HG02610 (cell line): ENCODE results near the gene POLG.

Source experiments
- ATAC-seq: cut with Tn5 transposase; IDR thresholded peaks from one replicate; pipeline ENCODE4 v1.9.1; 2021; ENCODE audit warnings: mild to moderate bottlenecking, moderate library complexity; ENCODE audit not compliant: unreplicated experiment

Gene POLG

DNA sequence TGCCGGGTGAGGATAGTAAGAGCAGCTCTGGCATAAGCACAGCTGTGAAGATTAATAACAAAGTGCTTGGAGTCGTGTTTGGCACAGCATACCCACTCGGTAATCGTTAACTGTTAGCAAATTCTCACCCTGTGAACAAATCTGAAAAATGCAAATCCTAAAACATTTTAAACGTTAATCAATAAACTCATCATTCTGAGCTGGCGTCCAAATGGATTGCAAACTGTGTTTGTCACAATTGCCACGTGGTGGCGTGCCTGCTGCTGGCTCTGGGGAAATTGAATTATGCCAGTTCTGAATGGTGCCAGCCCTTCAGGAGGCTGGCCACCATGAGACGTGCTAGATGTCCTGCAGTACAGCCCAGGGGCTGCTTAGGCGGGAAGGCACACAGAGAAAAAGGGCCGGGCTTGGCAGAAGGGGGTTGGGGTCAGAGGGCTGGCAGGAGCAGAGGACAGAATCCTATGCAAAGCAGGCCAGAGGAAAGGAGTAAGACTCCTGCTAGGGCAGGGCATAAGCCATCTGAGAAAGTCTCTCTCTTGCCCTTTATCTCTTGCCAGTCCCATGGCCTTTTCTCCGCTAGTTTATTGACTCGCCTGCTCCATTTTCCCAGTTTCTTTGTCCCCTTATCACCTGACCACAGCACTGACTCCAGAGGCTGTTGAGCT, 22.1 kb upstream of the POLG start:
- ATAC-seq: no peak

- ATAC-seq: no peak
These were observed 19.4 kb upstream of the POLG start for GRCh38 chr15:89353991-89354390.

GRCh38 chr15:89352476-89352875, 17.9 kb upstream of the POLG start:
- no peak for ATAC-seq

DNA sequence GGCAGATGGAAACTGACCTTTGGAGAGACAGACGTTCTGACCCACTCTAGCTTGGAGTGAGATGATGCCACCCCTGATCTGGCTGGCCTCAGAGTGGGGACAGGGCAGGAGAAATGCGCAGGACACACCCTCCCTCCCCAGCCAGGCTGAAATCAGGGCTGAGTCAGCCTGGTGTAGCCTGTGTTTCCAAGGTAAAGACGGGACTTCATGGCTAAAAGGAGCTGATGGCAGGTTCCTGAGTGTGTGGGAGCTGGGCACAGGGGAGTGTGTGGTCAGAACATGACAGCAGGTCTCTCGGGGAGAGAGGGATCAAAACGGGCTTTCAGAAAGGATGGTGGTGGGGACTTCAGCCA, 14.6 kb upstream of the POLG start:
- ATAC-seq: no peak

DNA sequence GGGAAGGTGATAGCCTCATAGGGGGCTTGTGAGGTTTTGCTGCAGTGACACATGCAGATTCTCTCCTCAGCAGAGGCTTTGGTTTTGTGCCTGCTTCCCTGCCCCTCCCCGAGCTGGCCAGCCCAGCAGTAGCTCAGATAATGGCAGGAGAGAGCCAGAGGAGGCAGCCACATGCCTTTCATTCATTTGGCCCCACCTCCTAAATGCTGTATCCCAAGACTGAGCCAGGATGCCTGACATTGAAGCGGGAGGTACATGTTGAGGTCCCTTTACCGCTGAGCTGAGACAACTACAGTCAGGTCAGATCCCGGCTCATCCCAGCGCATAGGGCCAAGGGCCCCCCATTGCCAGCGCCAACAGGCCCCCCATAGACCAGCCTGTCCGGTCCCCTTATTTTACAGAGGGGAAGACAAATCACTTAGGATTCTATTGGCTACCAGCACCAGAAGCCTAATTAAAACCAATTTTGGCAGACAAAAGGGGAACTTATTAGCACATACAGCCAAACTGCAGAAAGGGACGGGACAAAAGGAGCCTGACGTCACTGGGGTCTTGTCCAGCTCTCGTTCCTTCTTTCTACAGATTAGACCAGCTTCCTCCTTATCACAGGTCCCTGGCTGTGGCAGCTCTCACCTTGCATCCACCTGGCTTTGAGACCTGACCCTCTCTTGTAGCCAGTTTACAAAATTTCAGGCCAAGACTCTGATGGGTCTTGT, 12.1 kb upstream of the POLG start:
- no peak for ATAC-seq

DNA sequence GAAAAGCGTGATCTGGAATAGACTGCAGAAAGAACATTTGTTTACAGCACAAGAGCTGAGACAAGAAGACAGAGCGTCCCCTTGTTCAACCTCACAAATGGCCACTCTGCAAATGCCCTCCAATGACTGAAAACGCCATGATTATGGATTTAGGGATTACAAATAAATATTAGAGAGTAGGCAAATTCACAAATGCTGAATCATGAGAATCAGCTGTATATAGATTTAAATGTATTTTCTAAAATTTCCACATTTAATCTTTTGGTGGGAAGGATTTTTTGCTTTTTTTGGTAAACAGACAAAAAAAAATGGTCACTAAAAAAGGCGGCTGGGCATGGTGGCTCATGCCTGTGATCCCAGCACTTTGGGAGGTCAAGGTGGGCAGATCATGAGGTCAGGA, 10.6 kb upstream of the POLG start:
- ATAC-seq: no peak

DNA sequence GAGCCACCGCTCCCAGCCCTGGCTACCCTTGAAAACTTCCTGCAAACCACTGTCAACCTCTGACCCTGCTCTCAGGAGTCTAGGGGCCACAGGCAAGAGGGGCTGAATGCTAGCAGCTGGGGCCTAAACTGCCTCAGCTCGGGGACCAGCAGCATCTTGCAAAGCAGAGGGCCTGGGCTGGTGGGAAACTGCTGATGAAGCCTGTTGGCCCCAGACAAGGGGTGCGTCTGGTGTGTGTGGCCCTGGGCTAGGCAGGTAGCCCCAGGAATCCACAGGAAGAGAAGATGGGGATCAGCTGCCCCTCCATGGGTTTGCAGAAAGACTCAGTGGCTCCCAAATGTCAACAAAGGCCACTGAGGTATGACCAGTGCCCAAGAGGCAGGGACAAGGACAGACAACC, 8.2 kb upstream of the POLG start:
- ATAC-seq: no peak

- ATAC-seq: no peak
These were observed 6.8 kb upstream of the POLG start for GRCh38 chr15:89341316-89342005.

GRCh38 chr15:89340573-89340972, 5.9 kb upstream of the POLG start:
- no peak for ATAC-seq

GRCh38 chr15:89338036-89338435, 3.4 kb upstream of the POLG start:
- ATAC-seq: no peak

DNA sequence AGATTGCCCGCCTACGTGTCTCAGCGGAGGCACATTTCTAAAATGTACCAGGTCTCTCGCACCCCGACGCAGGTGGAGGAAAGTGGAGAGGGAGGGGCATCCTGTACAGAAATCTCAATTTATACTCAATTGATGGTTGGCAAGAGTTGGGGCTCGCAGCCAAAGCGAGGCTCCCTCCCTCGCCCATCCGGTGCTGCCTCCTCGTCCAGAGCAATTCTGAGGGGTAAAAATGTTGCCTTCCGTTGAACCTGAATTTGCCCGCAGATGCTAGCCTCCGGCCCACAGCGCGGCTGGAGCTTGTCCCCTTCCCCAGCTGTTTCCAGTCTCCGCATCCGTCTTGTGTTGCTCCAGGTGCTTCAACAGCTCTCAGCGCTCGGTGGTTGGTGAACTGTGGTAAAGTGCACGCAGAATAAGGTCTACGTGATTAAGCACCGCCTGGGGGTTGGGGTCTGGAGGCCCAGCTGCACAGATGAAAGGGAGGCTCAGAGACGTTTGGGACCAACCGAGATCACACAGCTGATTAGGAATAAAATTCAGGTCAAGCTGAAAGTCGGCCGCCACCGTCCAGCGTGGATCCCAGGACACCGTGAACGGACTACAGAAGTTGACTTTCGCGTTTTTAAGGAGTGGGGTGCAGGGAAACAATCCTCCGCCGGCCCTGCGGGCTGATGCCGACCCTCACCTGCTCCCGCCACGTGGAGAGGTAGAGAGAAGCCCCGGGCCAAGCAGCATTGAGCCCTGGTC, 846 bp upstream of the POLG start:
- peak; percentile 1 for ATAC-seq

GRCh38 chr15:89333959-89334509, 590 bp downstream of the POLG start:
- ATAC-seq: no peak

DNA sequence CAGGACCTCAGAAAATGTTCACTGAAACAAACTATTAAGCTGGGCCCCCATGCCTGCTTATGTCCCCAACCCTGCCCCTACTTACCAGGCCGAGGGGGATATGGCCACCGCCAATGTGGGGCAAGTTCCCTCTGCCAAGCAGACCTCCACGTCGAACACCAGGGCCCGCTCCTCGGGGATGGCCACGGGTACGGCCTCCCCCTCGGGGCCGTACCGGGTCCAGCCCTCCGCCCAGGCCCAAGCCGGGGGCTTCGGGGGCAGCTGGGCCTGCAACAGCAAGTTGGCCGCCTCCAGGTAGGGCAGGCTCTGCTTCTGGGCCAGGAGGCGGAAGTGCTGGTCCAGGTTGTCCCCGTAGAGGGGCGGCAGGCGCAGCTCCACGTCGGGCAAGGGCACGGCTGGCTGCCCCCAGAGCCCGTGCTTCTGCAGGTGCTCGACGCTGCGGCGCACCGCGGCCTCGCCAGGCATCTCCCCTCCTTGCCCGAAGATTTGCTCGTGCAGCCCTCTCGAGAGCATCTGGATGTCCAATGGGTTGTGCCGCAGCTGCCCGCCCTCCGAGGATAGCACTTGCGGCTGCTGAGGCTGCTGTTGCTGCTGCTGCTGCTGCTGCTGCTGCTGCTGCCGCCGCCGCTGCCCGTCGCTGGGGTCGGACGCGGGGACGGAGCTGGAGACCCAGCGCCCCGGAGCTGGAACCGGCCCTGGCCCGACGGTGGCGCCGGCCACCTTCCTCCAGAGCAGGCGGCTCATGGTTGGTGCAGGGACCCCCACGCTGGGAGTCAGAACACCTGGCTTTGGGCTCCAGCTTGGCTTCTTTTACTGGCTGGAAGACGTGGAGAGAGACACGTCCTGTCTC, 1.4 kb downstream of the POLG start:
- no peak for ATAC-seq

GRCh38 chr15:89332446-89332845, 2.2 kb downstream of the POLG start:
- ATAC-seq: no peak

DNA sequence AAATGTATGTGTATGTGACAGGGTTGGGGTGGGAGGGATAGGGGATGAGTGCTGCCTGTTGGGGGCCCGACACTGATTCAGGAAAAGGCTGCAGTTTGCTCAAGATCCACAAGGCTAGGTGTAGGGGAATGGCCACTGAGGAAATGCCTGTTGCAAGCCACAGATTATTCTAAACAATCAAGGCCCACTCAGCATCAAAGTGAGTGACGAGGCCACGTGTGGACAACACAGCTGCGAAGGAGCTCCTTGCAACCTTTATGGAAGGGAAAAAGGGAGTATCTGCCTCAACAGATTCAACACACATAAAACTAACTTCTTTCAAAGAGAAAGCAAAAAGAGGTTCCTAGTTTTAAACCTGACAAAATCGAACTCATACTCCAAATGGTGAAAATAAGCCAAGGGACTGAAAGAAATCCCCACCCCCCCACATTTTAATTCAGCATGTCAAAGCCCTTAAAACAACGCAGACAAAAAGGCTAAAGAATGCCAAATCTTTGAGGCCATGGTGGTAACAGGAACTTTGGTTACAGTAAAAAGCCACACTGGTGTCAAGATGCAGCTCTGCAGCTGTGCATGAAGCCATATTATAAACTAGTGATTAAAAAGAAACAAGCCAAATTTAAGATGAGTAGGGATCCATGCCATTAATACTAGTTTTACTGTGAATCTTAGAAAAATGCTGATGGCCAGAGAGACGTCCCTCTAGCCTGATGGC, 3.6 kb downstream of the POLG start:
- ATAC-seq: no peak

GRCh38 chr15:89330119-89330518, 4.5 kb downstream of the POLG start:
- ATAC-seq: no peak

GRCh38 chr15:89329329-89330084, 5.1 kb downstream of the POLG start:
- ATAC-seq: no peak

DNA sequence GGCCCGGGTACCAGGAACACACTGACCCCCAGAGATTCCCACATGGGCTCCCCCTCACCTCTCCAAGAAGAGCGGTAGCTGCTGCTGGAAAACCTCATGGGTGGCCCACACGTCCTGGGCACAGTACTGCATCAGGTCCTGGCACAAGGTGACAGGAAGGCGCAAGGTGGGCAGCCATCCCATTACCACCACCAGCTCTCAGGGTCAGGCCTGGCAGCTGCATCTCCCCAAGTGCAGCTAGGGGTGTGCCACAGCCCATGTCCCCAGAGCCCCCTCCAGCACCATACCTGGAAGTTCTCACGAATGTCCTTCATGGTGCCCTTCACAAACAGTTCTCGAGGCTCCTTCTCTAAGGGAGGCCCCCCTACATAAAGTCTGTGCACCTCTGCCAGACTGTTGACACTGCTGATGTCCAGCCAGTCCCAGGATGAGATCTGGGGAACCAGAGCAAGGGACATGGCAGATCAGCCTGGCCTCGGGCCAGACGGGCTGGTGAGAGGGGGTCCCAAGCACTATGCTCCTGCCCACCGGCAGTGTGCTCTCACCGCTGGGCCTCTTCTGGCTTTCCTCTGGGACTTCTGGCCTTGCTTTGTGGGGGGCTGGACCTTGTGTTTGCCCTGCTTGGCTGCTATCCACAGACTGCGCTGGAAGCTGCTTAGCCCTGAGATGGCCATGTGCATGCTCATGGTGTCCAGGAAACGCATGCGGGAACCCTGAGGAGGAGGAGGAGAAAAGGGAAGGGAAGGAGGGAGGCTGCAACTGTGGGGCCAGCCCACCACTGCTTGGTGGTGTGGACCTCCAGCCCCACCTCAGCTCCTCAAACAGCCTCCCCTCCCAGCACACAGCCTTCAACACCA, 6.0 kb downstream of the POLG start:
- no peak for ATAC-seq
